Left renal cortex interstitium (tissue), 4 donors: Measurements from ENCODE around the gene OLFML2A. TPM values are rescaled to one million over a fixed set of nuclear protein-coding genes. Genes with fewer than 3 reads are reported as not detected.
"Not testable (repeated sequence)": the region's sequence is repeated elsewhere in the genome, so short reads cannot be mapped to it uniquely, and the experiment has no call there.

ENCODE experiments used
- DNase-seq, 4 donors: peaks; one replicate each; pipeline ENCODE4 v3.0.0-alpha.2; 2013; ENCODE audit warnings: low read depth in 4 of 4, low spot score in 2 of 4, missing footprints in 1 of 4
- polyA plus RNA-seq, 4 donors: library from polyadenylated mRNA; unstranded; fragments of 120-200 nt; gene quantifications; one replicate each; pipeline ENCODE4 v1.2.1, GENCODE V29; 2013; ENCODE audit not compliant: insufficient read length in 4 of 4

The OLFML2A gene
- polyA plus RNA-seq, 4 donors = 20.6 to 26.3 (median 24.0) TPM

DNA sequence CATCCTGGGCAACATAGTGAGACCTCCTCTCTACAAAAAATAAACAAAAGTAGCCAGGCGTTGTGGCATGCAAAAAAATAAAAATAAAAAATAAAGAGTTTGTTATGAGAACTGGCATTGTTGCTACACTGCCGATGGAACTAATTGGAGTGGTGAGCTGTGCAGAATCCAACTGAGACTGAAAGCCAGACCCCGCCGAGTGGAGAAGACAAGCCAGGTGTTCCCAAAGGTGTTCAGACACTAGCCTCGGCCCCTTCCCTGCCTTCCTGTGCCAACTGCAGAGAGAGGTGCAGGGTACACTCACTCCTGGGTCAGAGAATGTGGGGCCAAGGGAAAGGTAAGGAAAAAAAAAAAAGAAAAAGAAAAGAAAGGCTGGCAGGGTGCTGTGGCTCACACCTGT is 38.7 kb downstream of the OLFML2A start:
- no peak for DNase-seq

DNA sequence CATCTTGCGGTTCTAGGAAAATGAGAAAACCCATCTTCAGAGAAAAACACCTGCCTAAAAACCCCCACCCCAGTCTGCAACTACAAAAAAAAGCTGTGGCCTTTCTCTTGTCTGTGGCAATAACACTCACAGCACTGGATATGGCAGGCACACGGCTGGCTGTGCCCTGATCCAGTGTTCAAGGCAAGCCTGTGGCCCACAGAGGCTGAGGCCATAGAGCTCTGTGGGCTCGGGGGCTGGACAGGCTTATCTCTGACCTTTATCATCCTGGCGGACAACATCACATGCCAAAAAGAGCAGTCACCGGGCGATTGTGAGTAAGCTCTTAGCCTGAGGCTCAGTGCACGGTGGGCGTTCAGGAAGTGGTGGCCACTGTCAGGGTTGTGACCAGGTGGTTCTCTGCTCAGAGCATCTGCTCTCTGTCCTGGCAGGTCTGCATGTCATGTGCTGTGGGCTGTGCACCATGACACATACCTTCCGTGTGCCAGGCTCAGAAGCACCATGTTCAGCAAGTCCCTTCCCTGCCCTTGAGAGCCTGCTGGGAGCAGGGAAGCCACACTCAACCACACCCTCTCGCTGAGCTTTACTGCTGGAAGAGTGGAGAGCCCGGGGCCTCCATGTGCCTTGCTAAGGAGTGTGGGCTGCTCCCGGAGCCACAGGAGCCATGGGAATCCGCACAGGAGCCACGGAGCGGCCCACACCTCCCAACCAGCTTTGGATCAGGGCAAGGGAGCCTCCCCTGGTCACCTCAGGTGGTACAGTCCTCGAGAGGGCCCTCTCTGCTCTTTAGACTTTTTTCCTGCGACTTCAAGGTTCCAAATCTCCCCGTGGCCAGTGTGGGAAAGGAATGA is 41.7 kb downstream of the OLFML2A start:
- no peak for DNase-seq

- no peak for DNase-seq
These were observed 44.0 kb downstream of the OLFML2A start for GRCh38 chr9:124820698-124821623.

GRCh38 chr9:124828489-124829333 is 51.8 kb downstream of the OLFML2A start:
- DNase-seq = no peak

- no peak for DNase-seq
These were observed 52.4 kb downstream of the OLFML2A start for GRCh38 chr9:124829334-124829669.

DNA sequence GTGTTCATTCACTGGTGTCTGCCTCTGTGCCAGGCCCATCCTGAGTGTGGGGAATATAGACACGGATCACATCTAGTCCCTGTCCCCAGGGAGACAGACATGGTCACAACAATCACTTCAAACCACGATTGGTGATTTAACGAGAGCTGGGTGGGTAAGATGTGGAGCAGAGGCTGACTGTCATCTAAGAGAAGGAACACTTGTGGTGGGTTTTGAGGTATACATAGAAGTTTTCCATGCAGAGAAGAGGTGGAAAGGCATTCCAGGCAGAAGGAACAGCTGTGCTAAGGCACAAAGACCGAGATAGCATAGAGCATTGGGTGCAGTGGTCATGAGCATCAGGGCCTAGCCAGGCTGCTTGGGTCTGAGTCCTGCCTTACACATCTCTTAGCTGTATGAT is 53.7 kb downstream of the OLFML2A start:
- no peak for DNase-seq

DNA sequence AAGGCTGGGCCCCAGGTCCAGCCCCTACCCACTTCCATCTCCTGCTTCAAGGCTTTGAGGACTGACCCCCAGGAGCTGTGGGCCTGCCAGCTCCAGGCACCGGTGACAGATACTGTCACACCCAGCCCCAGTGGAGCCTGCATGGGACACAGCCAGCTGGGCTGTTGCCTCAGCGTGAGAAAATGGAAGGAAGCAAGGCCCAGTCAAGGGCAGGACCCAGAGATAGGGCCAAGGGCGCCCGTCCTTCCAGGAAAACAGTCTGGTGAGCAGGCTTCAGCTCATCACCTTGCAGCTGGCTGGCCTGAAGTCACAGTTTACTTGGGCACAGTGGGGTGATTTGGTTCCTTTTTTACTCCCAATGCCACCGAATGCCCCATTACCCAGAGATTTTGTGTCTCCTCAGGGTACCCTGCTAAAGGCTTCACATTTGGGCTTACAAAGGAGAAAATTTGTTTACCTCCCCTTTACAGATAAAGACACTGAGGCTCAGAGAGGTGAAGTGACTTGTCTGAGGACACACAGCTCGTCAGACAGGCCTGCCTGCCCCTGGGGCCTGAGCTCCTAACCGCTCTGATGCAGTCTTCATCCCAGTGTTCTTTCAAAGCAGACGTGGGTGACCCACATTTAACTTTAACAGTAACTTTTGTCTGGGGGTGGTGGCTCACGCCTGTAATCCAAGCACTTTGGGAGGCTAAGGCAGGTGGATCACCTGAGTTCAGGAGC is 54.9 kb downstream of the OLFML2A start:
- no peak for DNase-seq

GRCh38 chr9:124834591-124834990 is 57.7 kb downstream of the OLFML2A start:
- DNase-seq = no peak

DNA sequence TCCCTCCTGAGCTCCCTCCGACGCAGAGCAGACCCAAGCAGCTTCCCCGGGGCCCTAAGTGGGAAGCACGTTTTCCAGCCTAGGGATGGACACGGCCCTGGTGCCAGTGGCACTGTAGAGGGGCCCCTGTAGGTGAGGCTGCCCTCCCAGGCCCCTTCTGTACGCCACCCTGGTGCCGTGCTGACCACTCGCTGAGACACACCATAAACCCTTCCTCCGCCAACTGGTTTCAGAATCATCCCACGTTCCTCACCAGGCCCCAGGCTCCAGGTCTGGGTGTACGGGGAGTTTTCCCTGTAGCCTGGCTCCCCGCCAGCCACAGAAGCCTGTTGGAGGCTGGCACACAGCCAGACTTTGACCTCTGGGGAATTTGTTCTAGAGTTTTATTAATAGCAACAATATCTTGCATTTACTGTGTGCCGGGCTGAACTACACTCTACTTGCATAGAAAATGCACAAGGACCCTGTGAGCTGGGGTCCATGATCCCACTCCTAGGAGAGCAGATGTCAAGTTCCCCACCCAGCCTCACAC is 58.2 kb downstream of the OLFML2A start:
- DNase-seq = peak in 1 of 4 donors; percentile 45

GRCh38 chr9:124838132-124838531 is 61.2 kb downstream of the OLFML2A start:
- not testable (repeated sequence) for DNase-seq

DNA sequence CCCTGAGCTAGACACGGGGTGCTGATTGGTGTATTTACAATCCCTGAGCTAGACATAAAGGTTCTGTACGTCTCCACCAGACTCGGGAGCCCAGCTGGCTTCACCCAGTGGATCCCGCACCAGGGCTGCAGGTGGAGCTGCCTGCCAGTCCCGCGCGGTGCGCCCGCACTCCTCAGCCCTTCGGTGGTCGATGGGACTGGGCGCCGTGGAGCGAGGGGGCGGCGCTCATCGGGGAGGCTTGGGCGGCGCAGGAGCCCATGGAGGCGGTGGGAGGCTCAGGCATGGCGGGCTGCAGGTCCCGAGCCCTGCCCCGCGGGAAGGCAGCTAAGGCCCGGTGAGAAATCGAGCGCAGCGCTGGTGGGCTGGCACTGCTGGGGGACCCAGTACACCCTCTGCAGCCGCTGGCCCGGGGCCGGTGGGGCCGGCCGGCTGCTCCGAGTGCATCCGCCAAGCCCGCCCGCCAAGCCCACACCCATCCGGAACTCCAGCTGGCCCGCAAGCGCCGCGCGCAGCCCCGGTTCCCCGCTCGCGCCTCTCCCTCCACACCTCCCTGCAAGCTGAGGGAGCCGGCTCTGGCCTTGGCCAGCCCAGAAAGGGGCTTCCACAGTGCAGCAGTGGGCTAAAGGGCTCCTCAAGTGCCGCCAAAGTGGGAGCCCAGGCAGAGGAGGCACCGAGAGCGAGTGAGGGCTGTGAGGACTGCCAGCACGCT is 61.8 kb downstream of the OLFML2A start:
- not testable (repeated sequence) for DNase-seq

GRCh38 chr9:124839612-124840299 is 62.8 kb downstream of the OLFML2A start:
- no peak for DNase-seq

- DNase-seq = no peak
These were observed 63.4 kb downstream of the OLFML2A start for GRCh38 chr9:124840300-124840833.

DNA sequence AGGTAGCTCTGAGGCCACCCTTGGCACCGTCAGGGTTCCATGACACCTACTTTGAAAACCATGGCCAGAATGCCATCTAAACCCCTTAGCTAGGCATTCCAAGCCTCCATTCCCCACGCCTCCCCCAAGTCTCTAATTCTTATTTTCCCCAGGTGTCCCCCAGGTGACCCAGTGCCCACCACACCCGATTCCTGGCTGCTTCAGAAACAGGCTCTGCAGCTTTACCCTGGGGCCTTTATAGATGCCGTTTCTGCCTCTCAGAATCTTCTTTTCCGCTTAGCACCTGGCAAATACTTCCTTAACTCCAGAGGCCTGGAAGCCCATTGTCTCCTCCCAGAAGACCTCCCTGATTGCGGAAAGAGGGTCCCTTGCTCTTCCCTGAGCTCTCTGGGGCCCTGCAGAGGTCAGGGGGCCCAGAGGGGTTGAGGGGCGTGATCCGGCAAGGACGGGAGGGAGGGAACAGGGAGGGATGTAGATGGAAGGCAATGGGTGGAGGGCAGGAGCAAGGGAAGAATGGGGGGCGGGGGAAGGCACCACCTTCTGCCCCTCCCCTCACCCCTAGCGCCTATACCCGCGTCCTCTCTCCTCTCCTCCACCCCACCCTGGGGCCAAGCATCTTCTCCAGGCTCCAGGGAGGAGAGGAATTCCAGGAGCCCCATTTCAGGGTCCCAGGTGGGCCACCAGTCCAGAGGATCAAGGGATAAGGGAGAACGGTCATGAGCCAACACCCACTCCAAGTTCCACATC is 64.3 kb downstream of the OLFML2A start:
- DNase-seq = no peak

DNA sequence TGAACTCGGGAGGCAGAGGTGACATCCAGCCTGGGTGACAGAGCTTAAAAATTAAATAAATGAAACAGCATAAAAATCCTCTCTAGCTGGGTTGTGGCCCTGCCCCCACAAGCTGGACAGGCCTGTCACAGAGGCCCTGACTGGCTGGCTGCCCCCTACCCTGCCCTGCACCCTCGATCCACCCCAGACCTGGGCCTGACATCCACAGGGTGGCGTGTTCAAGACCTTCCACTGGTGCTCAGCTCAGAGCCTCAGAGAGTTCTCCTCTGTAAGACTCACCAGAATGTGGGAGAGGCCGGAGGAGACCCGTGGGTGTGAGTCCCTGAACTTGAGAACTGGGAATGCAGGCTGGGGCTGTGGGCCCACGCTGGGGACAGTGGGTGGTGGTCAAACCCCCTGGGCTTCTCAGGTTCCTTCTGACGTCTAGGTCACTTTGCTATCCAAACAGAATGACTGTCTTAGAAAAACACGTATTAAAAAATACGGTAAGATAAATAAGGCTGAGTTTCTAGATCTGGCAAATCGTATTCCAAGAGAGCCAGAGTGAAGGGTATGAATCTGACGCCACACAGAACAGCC is 66.6 kb downstream of the OLFML2A start:
- no peak for DNase-seq

- DNase-seq = no peak
These were observed 67.4 kb downstream of the OLFML2A start for GRCh38 chr9:124844291-124844690.

DNA sequence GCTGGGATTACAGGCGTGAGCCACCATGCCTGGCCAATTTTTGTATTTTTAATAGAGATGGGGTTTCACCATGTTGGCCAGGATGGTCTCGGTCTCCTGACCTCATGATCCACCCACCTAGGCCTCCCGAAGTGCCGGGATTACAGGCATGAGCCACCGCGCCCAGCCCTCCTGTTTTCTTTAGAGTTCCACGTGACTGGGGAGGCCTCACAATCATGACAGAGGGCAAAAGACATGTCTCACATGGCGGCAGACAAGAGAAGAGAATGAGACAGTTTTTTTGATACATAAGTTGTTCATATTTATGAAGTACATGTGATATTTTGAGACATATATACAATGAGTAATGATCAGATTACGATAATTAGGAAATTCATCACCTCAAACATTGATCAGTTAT is 69.5 kb downstream of the OLFML2A start:
- DNase-seq = not testable (repeated sequence)
